ENCODE data around the gene NACAD.
A peak's percentile ranks its signal among the peaks of the same experiment; 100 is the strongest.

NACAD gene

GRCh38 chr7:45087301-45088145, 1.2 kb downstream of the NACAD start:
- no peak for DNase-seq

- no peak for DNase-seq
Observed at GRCh38 chr7:45086331-45087065, 2.3 kb downstream of the NACAD start.

GRCh38 chr7:45085619-45086200, 3.1 kb downstream of the NACAD start:
- DNase-seq: no peak

- no peak for DNase-seq
Observed at GRCh38 chr7:45084901-45085618, 3.7 kb downstream of the NACAD start.

GRCh38 chr7:45084336-45084735, 4.4 kb downstream of the NACAD start:
- DNase-seq: no peak

GRCh38 chr7:45082831-45083331, 5.9 kb downstream of the NACAD start:
- DNase-seq: no peak

GRCh38 chr7:45082031-45082830, 6.5 kb downstream of the NACAD start:
- no peak for DNase-seq

- no peak for DNase-seq
Observed at GRCh38 chr7:45081670-45081974, 7.1 kb downstream of the NACAD start.

- DNase-seq: no peak
Observed at GRCh38 chr7:45080958-45081669, 7.7 kb downstream of the NACAD start.

GRCh38 chr7:45080265-45080957, 8.4 kb downstream of the NACAD start:
- peak; percentile 8 for DNase-seq

- DNase-seq: no peak
Observed at GRCh38 chr7:45078125-45078681, 10.6 kb downstream of the NACAD start.

- DNase-seq: no peak
Observed at GRCh38 chr7:45077579-45077978, 11.2 kb downstream of the NACAD start.

- no peak for DNase-seq
Observed at GRCh38 chr7:45076946-45077345, 11.8 kb downstream of the NACAD start.

- no peak for DNase-seq
Observed at GRCh38 chr7:45075871-45076796, 12.6 kb downstream of the NACAD start.

- DNase-seq: no peak
Observed at GRCh38 chr7:45075355-45075644, 13.5 kb downstream of the NACAD start.

- DNase-seq: no peak
Observed at GRCh38 chr7:45074528-45075354, 14.0 kb downstream of the NACAD start.

- no peak for DNase-seq
Observed at GRCh38 chr7:45073786-45074527, 14.8 kb downstream of the NACAD start.

Measured in NCI-H82 (cell line).